GM20000 (cell line): ENCODE measurements around the gene PTPRR.

Source experiments
- DNase-seq: peaks from one replicate; pipeline ENCODE4 v3.0.0; 2012; ENCODE audit warnings: low spot score
- CTCF ChIP-seq: IDR thresholded peaks from 2 replicates; pipeline ENCODE4 v1.5.1; 2012; ENCODE audit warnings: mild to moderate bottlenecking, control low read depth; ENCODE audit errors: extremely low read depth, missing control alignments

PTPRR gene

GRCh38 chr12:70920251-70920851, at the start of gene PTPRR:
PTPRR (minus strand) TSS chr12:70920738; CDS start chr12:70920390, 348 bp downstream.
- no peak for DNase-seq
- TF ChIP-seq CTCF: no peak

GRCh38 chr12:70966996-70967790, 46.7 kb upstream of the PTPRR start:
- no peak for TF ChIP-seq CTCF
- no peak for DNase-seq

- TF ChIP-seq CTCF: no peak
- no peak for DNase-seq
Measured at GRCh38 chr12:70966046-70966445, 45.5 kb upstream of the PTPRR start.

- no peak for TF ChIP-seq CTCF
- no peak for DNase-seq
Measured at GRCh38 chr12:70964867-70965510, 44.5 kb upstream of the PTPRR start.

- TF ChIP-seq CTCF: no peak
- no peak for DNase-seq
Measured at GRCh38 chr12:70963081-70963660, 42.6 kb upstream of the PTPRR start.

- no peak for TF ChIP-seq CTCF
- DNase-seq: peak; percentile 4
Measured at GRCh38 chr12:70962226-70962794, 41.8 kb upstream of the PTPRR start.
